ENCODE data around the gene SLC22A4. TPM values are rescaled to one million over a fixed set of nuclear protein-coding genes. Genes with fewer than 3 reads are reported as not detected.
A peak's percentile ranks its signal among the peaks of the same experiment; 100 is the strongest.

The SLC22A4 gene
- total RNA-seq, 1 donor from 2014 or later, result 1.3 TPM

GRCh38 chr5:132281856-132282614, 12.2 kb upstream of the SLC22A4 start:
- H3K4me3 Mint-ChIP-seq, result no peak overlapping the region
- no peak for TF ChIP-seq CTCF (conservative IDR thresholded peaks at IDR 0.05)
- no peak overlapping the region for H3K27ac Mint-ChIP-seq
- H3K4me1 Mint-ChIP-seq (ENCODE audit: unreplicated experiment), result peaks cover 13% of the 10 kb centered on the region
- H3K9me3 Mint-ChIP-seq, result no peaks in the 10 kb centered on the region
- no peak for DNase-seq (ENCODE audit: extremely low spot score, unreplicated experiment)
- H3K27me3 Mint-ChIP-seq, result no peaks in the 10 kb centered on the region
- H3K36me3 Mint-ChIP-seq, result no peaks in the 10 kb centered on the region

GRCh38 chr5:132283423-132284043, 10.7 kb upstream of the SLC22A4 start:
- no peak for DNase-seq (ENCODE audit: extremely low spot score, unreplicated experiment)
- no peaks in the 10 kb centered on the region for H3K27me3 Mint-ChIP-seq
- no peak overlapping the region for H3K4me3 Mint-ChIP-seq

GRCh38 chr5:132289097-132289496, 5.1 kb upstream of the SLC22A4 start:
- Mint-ChIP-seq H3K27me3 (no peaks in the 10 kb centered on the region), H3K9me3 (no peaks in the 10 kb centered on the region), H3K27ac (no peak overlapping the region), H3K36me3 (no peaks in the 10 kb centered on the region), H3K4me1 (ENCODE audit: unreplicated experiment) (peaks cover 12% of the 10 kb centered on the region), H3K4me3 (no peak overlapping the region)
- DNase-seq (ENCODE audit: extremely low spot score, unreplicated experiment), result no peak
- no peak for TF ChIP-seq CTCF (conservative IDR thresholded peaks at IDR 0.05)

More at GRCh38 chr5:132283423-132284043, 10.7 kb upstream of the SLC22A4 start:
- no peaks in the 10 kb centered on the region for H3K36me3 Mint-ChIP-seq
- H3K27ac Mint-ChIP-seq, result no peak overlapping the region
- no peaks in the 10 kb centered on the region for H3K9me3 Mint-ChIP-seq
- H3K4me1 Mint-ChIP-seq (ENCODE audit: unreplicated experiment), result peaks cover 5% of the 10 kb centered on the region
- TF ChIP-seq CTCF (conservative IDR thresholded peaks at IDR 0.05), result peak; percentile 69

- no peak for TF ChIP-seq CTCF (conservative IDR thresholded peaks at IDR 0.05)
- peaks cover 16% of the 10 kb centered on the region for H3K27me3 Mint-ChIP-seq
- no peak for DNase-seq (ENCODE audit: extremely low spot score, unreplicated experiment)
- no peak overlapping the region for H3K27ac Mint-ChIP-seq
- peaks cover 17% of the 10 kb centered on the region for H3K4me1 Mint-ChIP-seq (ENCODE audit: unreplicated experiment)
- H3K9me3 Mint-ChIP-seq, result no peaks in the 10 kb centered on the region
- H3K4me3 Mint-ChIP-seq, result no peak overlapping the region
- H3K36me3 Mint-ChIP-seq, result no peaks in the 10 kb centered on the region
These were observed 3.2 kb upstream of the SLC22A4 start for GRCh38 chr5:132291026-132291425.

GRCh38 chr5:132293066-132293991, 865 bp upstream of the SLC22A4 start:
- peak overlapping the region; percentile 94 for H3K4me3 Mint-ChIP-seq
- no peaks in the 10 kb centered on the region for H3K9me3 Mint-ChIP-seq
- peak; percentile 87 for DNase-seq (ENCODE audit: extremely low spot score, unreplicated experiment)
- peak; percentile 48 for TF ChIP-seq CTCF (conservative IDR thresholded peaks at IDR 0.05)
- peak overlapping the region; percentile 95 for H3K27ac Mint-ChIP-seq
- H3K4me1 Mint-ChIP-seq (ENCODE audit: unreplicated experiment), result peaks cover 23% of the 10 kb centered on the region
- H3K27me3 Mint-ChIP-seq, result peaks cover 16% of the 10 kb centered on the region
- H3K36me3 Mint-ChIP-seq, result no peaks in the 10 kb centered on the region

All from type B pancreatic cell (in vitro differentiated cells).